Astrocyte of the spinal cord (primary cell): ENCODE measurements around the gene SGK2.

ENCODE experiments used
- DNase-seq: peaks from one replicate; pipeline ENCODE4 v3.0.0; 2011; ENCODE audit warnings: low read depth, low spot score
- H3K4me3 ChIP-seq: 2 replicates; pipeline ENCODE4 v1.5.1; 2011; ENCODE audit warnings: low read depth, mild to moderate bottlenecking, low read length, moderate library complexity
- in situ Hi-C: cut with HindIII; loops from 2 replicates; pipeline ENCODE4 v1.10.0; 2017; ENCODE audit warnings: low sequenced_read_pairs
- TF ChIP-seq, protein P1 (sequence below): IDR thresholded peaks from 2 replicates; pipeline ENCODE4 v1.5.1; 2012; ENCODE audit warnings: low read depth, mild to moderate bottlenecking, low read length, inconsistent platforms

Gene SGK2

DNA sequence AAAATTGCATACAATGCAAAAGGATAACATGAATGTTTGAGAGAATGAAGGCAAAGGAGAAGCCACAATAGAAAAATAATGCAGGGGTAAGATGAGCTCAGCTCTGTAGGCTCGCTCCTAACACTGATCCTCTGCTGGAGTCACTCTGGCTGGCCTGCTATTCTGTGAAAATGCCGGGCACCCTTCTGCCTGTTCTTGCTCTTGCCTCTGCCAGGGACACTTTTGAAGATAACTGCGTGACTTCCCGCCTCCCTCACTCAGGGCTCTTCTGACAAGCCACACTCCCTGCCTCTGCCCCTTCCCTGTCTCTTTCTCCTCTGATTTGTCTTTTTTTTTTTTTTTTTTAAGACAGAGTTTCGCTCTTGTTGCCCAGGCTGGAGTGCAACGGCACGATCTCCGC is 72.8 kb downstream of the SGK2 start:
- in situ Hi-C loops, result no loop called here
- no peak for DNase-seq
- TF ChIP-seq, protein P1, sequence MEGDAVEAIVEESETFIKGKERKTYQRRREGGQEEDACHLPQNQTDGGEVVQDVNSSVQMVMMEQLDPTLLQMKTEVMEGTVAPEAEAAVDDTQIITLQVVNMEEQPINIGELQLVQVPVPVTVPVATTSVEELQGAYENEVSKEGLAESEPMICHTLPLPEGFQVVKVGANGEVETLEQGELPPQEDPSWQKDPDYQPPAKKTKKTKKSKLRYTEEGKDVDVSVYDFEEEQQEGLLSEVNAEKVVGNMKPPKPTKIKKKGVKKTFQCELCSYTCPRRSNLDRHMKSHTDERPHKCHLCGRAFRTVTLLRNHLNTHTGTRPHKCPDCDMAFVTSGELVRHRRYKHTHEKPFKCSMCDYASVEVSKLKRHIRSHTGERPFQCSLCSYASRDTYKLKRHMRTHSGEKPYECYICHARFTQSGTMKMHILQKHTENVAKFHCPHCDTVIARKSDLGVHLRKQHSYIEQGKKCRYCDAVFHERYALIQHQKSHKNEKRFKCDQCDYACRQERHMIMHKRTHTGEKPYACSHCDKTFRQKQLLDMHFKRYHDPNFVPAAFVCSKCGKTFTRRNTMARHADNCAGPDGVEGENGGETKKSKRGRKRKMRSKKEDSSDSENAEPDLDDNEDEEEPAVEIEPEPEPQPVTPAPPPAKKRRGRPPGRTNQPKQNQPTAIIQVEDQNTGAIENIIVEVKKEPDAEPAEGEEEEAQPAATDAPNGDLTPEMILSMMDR, result no peak
- H3K4me3 ChIP-seq, result no peak overlapping the region
